ENCODE measurements around the gene PARD3B.

- TF ChIP-seq CEBPB (IDR thresholded peaks at IDR 0.05; ENCODE audit: low read depth, low read length), result no peak
- no peak for TF ChIP-seq POLR2A (IDR thresholded peaks at IDR 0.05; ENCODE audit: control extremely low read depth in 1 of 2, low read depth in 2 of 2, low read length in 2 of 2)
- no peak for TF ChIP-seq CTCF (IDR thresholded peaks at IDR 0.05; ENCODE audit: control extremely low read depth in 1 of 3, insufficient read depth in 1 of 3, low read depth in 1 of 3, low read length in 3 of 3)
- TF ChIP-seq ASH2L (IDR thresholded peaks at IDR 0.05; ENCODE audit: low read length), result no peak
Measured at GRCh38 chr2:204869132-204869823, 324.0 kb downstream of the PARD3B start.

All from H1 (cell line).